HG02884 (cell line): ENCODE measurements around the gene RASAL2.
A peak's percentile ranks its signal among the peaks of the same experiment; 100 is the strongest.
"Not testable (repeated sequence)": the region's sequence is repeated elsewhere in the genome, so short reads cannot be mapped to it uniquely, and the experiment has no call there.

Experiments used
- ATAC-seq: cut with Tn5 transposase; IDR thresholded peaks from one replicate; pipeline ENCODE4 v1.9.1; 2021; ENCODE audit warnings: mild to moderate bottlenecking, moderate library complexity; ENCODE audit not compliant: unreplicated experiment

Gene RASAL2

GRCh38 chr1:178151831-178152230, 57.9 kb downstream of the RASAL2 start:
- no peak for ATAC-seq

GRCh38 chr1:178155481-178156255, 61.8 kb downstream of the RASAL2 start:
- no peak for ATAC-seq

GRCh38 chr1:178160736-178161475, 67.0 kb downstream of the RASAL2 start:
- ATAC-seq = no peak

- no peak for ATAC-seq
These were observed 67.6 kb downstream of the RASAL2 start for GRCh38 chr1:178161516-178161915.

- no peak for ATAC-seq
These were observed 71.3 kb downstream of the RASAL2 start for GRCh38 chr1:178165196-178165595.

GRCh38 chr1:178166429-178167024, 72.6 kb downstream of the RASAL2 start:
- no peak for ATAC-seq

- no peak for ATAC-seq
These were observed 74.6 kb downstream of the RASAL2 start for GRCh38 chr1:178168536-178168935.

- no peak for ATAC-seq
These were observed 75.7 kb downstream of the RASAL2 start for GRCh38 chr1:178169649-178170048.

- no peak for ATAC-seq
These were observed 79.0 kb downstream of the RASAL2 start for GRCh38 chr1:178172939-178173338.

GRCh38 chr1:178174539-178174938, 80.6 kb downstream of the RASAL2 start:
- ATAC-seq = no peak

- ATAC-seq = no peak
These were observed 86.5 kb downstream of the RASAL2 start for GRCh38 chr1:178180405-178180804.

GRCh38 chr1:178183796-178184195, 89.9 kb downstream of the RASAL2 start:
- ATAC-seq = no peak

- ATAC-seq = no peak
These were observed 94.4 kb downstream of the RASAL2 start for GRCh38 chr1:178188306-178188705.

- peak; percentile 87 for ATAC-seq
These were observed 95.9 kb downstream of the RASAL2 start for GRCh38 chr1:178189814-178190213.

GRCh38 chr1:178190881-178191280, 97.0 kb downstream of the RASAL2 start:
- ATAC-seq = no peak

- no peak for ATAC-seq
These were observed 98.8 kb downstream of the RASAL2 start for GRCh38 chr1:178192686-178193085.

- no peak for ATAC-seq
These were observed 102.7 kb downstream of the RASAL2 start for GRCh38 chr1:178196631-178197030.

- not testable (repeated sequence) for ATAC-seq
These were observed 108.2 kb downstream of the RASAL2 start for GRCh38 chr1:178202095-178202494.

GRCh38 chr1:178202546-178202945, 108.6 kb downstream of the RASAL2 start:
- not testable (repeated sequence) for ATAC-seq

GRCh38 chr1:178208269-178208856, 114.5 kb downstream of the RASAL2 start:
- ATAC-seq = not testable (repeated sequence)

- no peak for ATAC-seq
These were observed 116.0 kb downstream of the RASAL2 start for GRCh38 chr1:178209935-178210334.
